ENCODE results near the gene FILIP1L. TPM values are rescaled to one million over a fixed set of nuclear protein-coding genes. Genes with fewer than 3 reads are reported as not detected.

Gene FILIP1L
- total and polyA plus RNA-seq, 2 experiments from 2014 or later = 0.45 to 0.82 TPM

- TF ChIP-seq, protein P1, sequence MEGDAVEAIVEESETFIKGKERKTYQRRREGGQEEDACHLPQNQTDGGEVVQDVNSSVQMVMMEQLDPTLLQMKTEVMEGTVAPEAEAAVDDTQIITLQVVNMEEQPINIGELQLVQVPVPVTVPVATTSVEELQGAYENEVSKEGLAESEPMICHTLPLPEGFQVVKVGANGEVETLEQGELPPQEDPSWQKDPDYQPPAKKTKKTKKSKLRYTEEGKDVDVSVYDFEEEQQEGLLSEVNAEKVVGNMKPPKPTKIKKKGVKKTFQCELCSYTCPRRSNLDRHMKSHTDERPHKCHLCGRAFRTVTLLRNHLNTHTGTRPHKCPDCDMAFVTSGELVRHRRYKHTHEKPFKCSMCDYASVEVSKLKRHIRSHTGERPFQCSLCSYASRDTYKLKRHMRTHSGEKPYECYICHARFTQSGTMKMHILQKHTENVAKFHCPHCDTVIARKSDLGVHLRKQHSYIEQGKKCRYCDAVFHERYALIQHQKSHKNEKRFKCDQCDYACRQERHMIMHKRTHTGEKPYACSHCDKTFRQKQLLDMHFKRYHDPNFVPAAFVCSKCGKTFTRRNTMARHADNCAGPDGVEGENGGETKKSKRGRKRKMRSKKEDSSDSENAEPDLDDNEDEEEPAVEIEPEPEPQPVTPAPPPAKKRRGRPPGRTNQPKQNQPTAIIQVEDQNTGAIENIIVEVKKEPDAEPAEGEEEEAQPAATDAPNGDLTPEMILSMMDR (IDR thresholded peaks at IDR 0.05; ENCODE audit: low read depth, low read length) = no peak
- no peak for DNase-seq (ENCODE audit: low read depth in 1 of 2, low spot score in 1 of 2)
- no peaks in the 10 kb centered on the region for H3K36me3 ChIP-seq
- H3K27me3 ChIP-seq = peaks cover 43% of the 10 kb centered on the region
- no peaks in the 10 kb centered on the region for H3K4me1 ChIP-seq (ENCODE audit: low read depth)
- H3K9me3 ChIP-seq (ENCODE audit: low read depth) = no peaks in the 10 kb centered on the region
- no peak overlapping the region for H3K4me3 ChIP-seq
- no peak overlapping the region for H3K27ac ChIP-seq
Observed at GRCh38 chr3:99960123-99960878, 154.0 kb downstream of the FILIP1L start.

DNA sequence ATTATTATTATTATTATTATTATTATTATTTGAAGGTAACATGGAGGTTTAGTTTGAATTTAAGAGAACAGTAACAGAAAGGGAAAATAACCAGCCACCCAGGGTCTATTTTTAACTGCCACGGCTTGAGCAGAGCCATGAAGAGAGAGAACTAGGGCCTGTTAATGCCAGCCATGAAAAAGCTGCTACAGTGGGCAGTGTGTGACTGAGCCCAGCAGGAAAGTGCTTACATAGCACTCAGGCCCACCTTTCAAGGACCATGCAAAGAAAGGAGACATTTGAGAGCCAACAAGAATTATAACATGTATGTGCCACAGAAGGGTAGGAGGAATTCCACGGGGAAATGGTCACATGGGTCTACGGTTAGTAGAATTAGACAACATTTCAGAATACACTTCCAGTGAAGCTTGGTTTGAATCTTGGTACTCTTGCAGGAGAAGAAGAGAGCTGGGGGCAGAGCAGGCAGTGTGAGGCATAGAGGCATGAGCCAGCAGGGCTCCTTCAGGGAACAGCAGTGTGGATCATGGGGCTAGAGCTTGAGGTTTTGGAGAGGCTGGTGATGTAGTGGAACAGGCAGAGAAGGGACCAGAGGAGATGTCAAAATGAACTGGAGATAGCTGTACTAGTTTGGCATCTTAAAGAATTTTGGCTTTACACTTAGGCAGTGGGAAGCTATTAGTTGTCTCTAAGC, 155.9 kb downstream of the FILIP1L start:
- Histone ChIP-seq H3K27me3 (peaks cover 50% of the 10 kb centered on the region), H3K9me3 (ENCODE audit: low read depth) (no peaks in the 10 kb centered on the region), H3K4me3 (no peak overlapping the region), H3K27ac (no peak overlapping the region), H3K36me3 (no peaks in the 10 kb centered on the region), H3K4me1 (ENCODE audit: low read depth) (no peaks in the 10 kb centered on the region)
- TF ChIP-seq, protein P1 (IDR thresholded peaks at IDR 0.05; ENCODE audit: low read depth, low read length) = no peak
- DNase-seq (ENCODE audit: low read depth in 1 of 2, low spot score in 1 of 2) = peak in 1 of 2 donors; percentile 18

- peak in 1 of 2 donors; percentile 38 for DNase-seq (ENCODE audit: low read depth in 1 of 2, low spot score in 1 of 2)
- Histone ChIP-seq H3K27ac (no peak overlapping the region), H3K4me1 (ENCODE audit: low read depth) (no peaks in the 10 kb centered on the region), H3K27me3 (peaks cover 56% of the 10 kb centered on the region), H3K4me3 (no peak overlapping the region), H3K36me3 (no peaks in the 10 kb centered on the region), H3K9me3 (ENCODE audit: low read depth) (no peaks in the 10 kb centered on the region)
- TF ChIP-seq, protein P1 (IDR thresholded peaks at IDR 0.05; ENCODE audit: low read depth, low read length) = no peak
Observed at GRCh38 chr3:99957151-99957796, 157.0 kb downstream of the FILIP1L start.

GRCh38 chr3:99955773-99956562, 158.3 kb downstream of the FILIP1L start:
- H3K27me3 ChIP-seq = peaks cover 61% of the 10 kb centered on the region
- H3K9me3 ChIP-seq (ENCODE audit: low read depth) = no peaks in the 10 kb centered on the region
- no peak for DNase-seq (ENCODE audit: low read depth in 1 of 2, low spot score in 1 of 2)
- H3K4me3 ChIP-seq = no peak overlapping the region
- H3K27ac ChIP-seq = no peak overlapping the region
- H3K4me1 ChIP-seq (ENCODE audit: low read depth) = no peaks in the 10 kb centered on the region
- TF ChIP-seq, protein P1 (IDR thresholded peaks at IDR 0.05; ENCODE audit: low read depth, low read length) = no peak
- H3K36me3 ChIP-seq = no peaks in the 10 kb centered on the region
